ENCODE data around the gene MYBPC3. TPM values are rescaled to one million over a fixed set of nuclear protein-coding genes. Genes with fewer than 3 reads are reported as not detected.

The MYBPC3 gene
- total RNA-seq, 1 experiment from 2014 or later: not detected

DNA sequence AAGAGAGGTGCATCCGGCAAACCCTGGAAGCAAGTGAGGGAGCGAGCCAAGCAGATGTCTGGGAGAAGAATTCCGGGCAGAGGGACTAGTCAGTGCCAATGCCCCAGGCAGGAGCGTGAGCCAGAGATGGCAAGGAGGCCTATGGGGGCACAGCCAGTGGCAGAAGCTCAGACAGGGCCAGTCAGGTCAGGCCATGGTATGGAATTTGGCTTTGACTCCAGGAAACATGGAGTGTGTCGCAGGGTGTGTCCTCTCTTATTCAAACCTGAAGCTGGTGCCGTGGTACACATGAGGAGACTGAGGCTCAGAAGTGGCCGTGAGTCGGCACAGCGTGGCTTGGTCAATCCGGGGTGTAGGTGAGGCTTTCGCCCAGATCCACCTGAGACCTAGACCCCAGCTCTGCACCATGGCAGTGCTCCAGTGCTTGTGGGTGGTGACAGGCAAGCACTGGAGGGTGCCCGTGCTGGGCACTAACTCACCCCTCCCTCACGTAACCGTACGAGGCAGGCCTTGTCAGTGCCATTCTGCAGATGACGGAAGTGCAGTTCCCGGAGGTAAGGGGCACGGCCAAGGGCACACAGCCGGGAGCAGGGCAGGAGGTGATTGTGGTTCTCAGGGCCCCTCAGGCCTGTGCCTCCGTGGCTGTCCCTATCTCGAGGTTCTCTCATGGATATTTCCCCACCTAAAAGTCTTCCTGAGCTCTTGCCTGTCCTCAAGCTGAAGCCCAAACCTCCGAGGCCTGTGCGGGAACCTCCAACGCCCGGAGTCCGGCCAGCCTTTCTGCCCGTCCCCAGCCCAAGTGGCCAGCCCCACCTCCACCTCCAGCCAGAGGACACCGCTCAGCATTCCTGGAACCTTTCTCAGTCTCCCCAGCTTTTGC lies 36.4 kb upstream of the MYBPC3 start:
- Mint-ChIP-seq H3K4me1 (ENCODE audit: insufficient read depth, unreplicated experiment) (no peaks in the 10 kb centered on the region), H3K9me3 (ENCODE audit: unreplicated experiment) (no peaks in the 10 kb centered on the region), H3K27ac (ENCODE audit: low read depth, unreplicated experiment) (no peak overlapping the region), H3K4me3 (ENCODE audit: unreplicated experiment) (no peak overlapping the region), H3K27me3 (ENCODE audit: insufficient read depth, unreplicated experiment) (no peaks in the 10 kb centered on the region), H3K36me3 (ENCODE audit: insufficient read depth, unreplicated experiment) (peaks cover 6% of the 10 kb centered on the region)
- intact Hi-C loops (cut with micrococcal nuclease): no loop called here
- CTCF ChIA-PET: interaction anchor here (0.7 to 2.4 kb wide), 9 partner anchors 9 to 390 kb away, joined by 3 to 20 read pairs (median 3); partner anchors contain the start of gene SPI1
- no TSS peak for BruUV-seq (replicated peaks)
- POLR2A ChIA-PET: interaction anchor here (0.7 kb wide), 2 partner anchors 21 to 123 kb away, joined by 3 read pairs; no protein-coding TSS in a partner anchor
- TF ChIP-seq, protein P1, sequence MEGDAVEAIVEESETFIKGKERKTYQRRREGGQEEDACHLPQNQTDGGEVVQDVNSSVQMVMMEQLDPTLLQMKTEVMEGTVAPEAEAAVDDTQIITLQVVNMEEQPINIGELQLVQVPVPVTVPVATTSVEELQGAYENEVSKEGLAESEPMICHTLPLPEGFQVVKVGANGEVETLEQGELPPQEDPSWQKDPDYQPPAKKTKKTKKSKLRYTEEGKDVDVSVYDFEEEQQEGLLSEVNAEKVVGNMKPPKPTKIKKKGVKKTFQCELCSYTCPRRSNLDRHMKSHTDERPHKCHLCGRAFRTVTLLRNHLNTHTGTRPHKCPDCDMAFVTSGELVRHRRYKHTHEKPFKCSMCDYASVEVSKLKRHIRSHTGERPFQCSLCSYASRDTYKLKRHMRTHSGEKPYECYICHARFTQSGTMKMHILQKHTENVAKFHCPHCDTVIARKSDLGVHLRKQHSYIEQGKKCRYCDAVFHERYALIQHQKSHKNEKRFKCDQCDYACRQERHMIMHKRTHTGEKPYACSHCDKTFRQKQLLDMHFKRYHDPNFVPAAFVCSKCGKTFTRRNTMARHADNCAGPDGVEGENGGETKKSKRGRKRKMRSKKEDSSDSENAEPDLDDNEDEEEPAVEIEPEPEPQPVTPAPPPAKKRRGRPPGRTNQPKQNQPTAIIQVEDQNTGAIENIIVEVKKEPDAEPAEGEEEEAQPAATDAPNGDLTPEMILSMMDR (IDR thresholded peaks at IDR 0.05; ENCODE audit: unreplicated experiment): no peak
- peak; percentile 46 for DNase-seq (ENCODE audit: unreplicated experiment)

GRCh38 chr11:47387944-47388696 lies 35.6 kb upstream of the MYBPC3 start:
- TF ChIP-seq, protein P1 (IDR thresholded peaks at IDR 0.05; ENCODE audit: unreplicated experiment): no peak
- intact Hi-C loops (cut with micrococcal nuclease): no loop called here
- DNase-seq (ENCODE audit: unreplicated experiment): no peak
- Mint-ChIP-seq H3K4me1 (ENCODE audit: insufficient read depth, unreplicated experiment) (no peaks in the 10 kb centered on the region), H3K27me3 (ENCODE audit: insufficient read depth, unreplicated experiment) (no peaks in the 10 kb centered on the region), H3K4me3 (ENCODE audit: unreplicated experiment) (no peak overlapping the region), H3K27ac (ENCODE audit: low read depth, unreplicated experiment) (no peak overlapping the region), H3K36me3 (ENCODE audit: insufficient read depth, unreplicated experiment) (peaks cover 6% of the 10 kb centered on the region), H3K9me3 (ENCODE audit: unreplicated experiment) (no peaks in the 10 kb centered on the region)
- ChIA-PET POLR2A (interaction anchor here (0.7 kb wide), 1 partner anchor 21 kb away, joined by 3 read pairs; no protein-coding TSS in a partner anchor), CTCF (interaction anchor here (0.7 to 2.4 kb wide), 7 partner anchors 10 to 64 kb away, joined by 3 to 20 read pairs (median 3); no protein-coding TSS in a partner anchor)
- BruUV-seq (replicated peaks): no TSS peak

- no TSS peak for BruUV-seq (replicated peaks)
- H3K27ac Mint-ChIP-seq (ENCODE audit: low read depth, unreplicated experiment): no peak overlapping the region
- no peaks in the 10 kb centered on the region for H3K9me3 Mint-ChIP-seq (ENCODE audit: unreplicated experiment)
- H3K36me3 Mint-ChIP-seq (ENCODE audit: insufficient read depth, unreplicated experiment): peaks cover 6% of the 10 kb centered on the region
- TF ChIP-seq, protein P1 (IDR thresholded peaks at IDR 0.05; ENCODE audit: unreplicated experiment): no peak
- POLR2A ChIA-PET: interaction anchor here (0.6 kb wide), 1 partner anchor 8 kb away, joined by 3 read pairs; no protein-coding TSS in a partner anchor
- CTCF ChIA-PET: interaction anchor here (1.0 kb wide), 1 partner anchor 10 kb away, joined by 3 read pairs; no protein-coding TSS in a partner anchor
- no peak overlapping the region for H3K4me3 Mint-ChIP-seq (ENCODE audit: unreplicated experiment)
- H3K4me1 Mint-ChIP-seq (ENCODE audit: insufficient read depth, unreplicated experiment): no peaks in the 10 kb centered on the region
- intact Hi-C loops (cut with micrococcal nuclease): no loop called here
- no peaks in the 10 kb centered on the region for H3K27me3 Mint-ChIP-seq (ENCODE audit: insufficient read depth, unreplicated experiment)
- no peak for DNase-seq (ENCODE audit: unreplicated experiment)
These were observed 32.0 kb upstream of the MYBPC3 start for GRCh38 chr11:47384498-47384897.

DNA sequence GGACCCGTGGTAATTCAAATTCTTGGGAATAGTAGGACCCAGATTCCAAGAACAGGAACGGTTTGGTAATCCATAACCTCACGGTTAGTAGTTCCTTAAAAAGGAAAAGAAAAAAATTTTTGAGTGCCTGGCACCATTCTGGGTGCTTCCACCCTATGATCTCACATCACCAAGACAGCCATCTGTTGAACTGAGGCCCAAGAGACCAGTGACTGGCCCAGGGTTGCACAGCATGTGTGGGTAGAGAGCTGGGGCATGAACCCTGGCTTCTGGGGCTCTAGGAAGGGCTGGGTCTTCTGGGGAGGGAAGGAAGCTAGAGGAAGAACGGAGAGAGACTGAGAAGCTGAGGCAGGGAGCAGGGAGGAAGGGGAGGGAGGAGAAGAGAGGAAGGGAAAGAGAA lies 30.6 kb upstream of the MYBPC3 start:
- ChIA-PET POLR2A (interaction anchor here (0.6 kb wide), 1 partner anchor 36 kb away, joined by 3 read pairs; no protein-coding TSS in a partner anchor), CTCF (interaction anchor here (1.7 kb wide), 1 partner anchor 10 kb away, joined by 7 read pairs; no protein-coding TSS in a partner anchor)
- Mint-ChIP-seq H3K9me3 (ENCODE audit: unreplicated experiment) (no peaks in the 10 kb centered on the region), H3K27ac (ENCODE audit: low read depth, unreplicated experiment) (no peak overlapping the region), H3K4me1 (ENCODE audit: insufficient read depth, unreplicated experiment) (no peaks in the 10 kb centered on the region), H3K36me3 (ENCODE audit: insufficient read depth, unreplicated experiment) (no peaks in the 10 kb centered on the region), H3K27me3 (ENCODE audit: insufficient read depth, unreplicated experiment) (no peaks in the 10 kb centered on the region), H3K4me3 (ENCODE audit: unreplicated experiment) (no peak overlapping the region)
- no peak for DNase-seq (ENCODE audit: unreplicated experiment)
- intact Hi-C loops (cut with micrococcal nuclease): no loop called here
- TF ChIP-seq, protein P1 (IDR thresholded peaks at IDR 0.05; ENCODE audit: unreplicated experiment): no peak
- no TSS peak for BruUV-seq (replicated peaks)
